Muscle of arm (tissue), 12 donors: ENCODE results near the gene TMEM47. TPM values are rescaled to one million over a fixed set of nuclear protein-coding genes. Genes with fewer than 3 reads are reported as not detected.

Experiments used
- DNase-seq: peaks from one replicate; pipeline ENCODE4 v3.0.0-alpha.2; 2013
- polyA plus RNA-seq, 12 donors: library from polyadenylated mRNA; unstranded; fragments of 120-200 nt; gene quantifications; one replicate each; pipeline ENCODE4 v1.2.1, GENCODE V29; 2013; ENCODE audit not compliant: insufficient read length in 12 of 12

Gene TMEM47
- polyA plus RNA-seq, 12 donors = 36.6 to 139 (median 104) TPM; not detected in 1

DNA sequence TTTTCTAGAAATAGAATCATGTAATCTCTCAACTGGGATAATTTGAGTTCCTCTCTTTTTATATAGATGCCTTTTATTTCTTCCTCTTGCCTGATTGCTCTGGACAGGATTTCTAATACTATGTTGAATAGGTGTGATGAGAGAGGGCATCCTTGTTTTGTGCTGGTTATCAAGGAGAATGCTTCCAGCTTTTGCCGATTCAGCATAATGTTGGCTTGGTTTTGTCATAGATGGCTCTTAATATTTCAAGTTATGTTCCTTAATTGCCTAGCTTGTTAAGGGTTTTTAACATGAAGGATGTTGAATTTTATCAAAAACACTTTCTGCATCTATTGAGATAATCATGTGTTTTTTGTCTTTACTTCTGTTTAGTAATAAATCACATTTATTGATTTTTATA is 58.7 kb downstream of the TMEM47 start:
- no peak for DNase-seq

DNA sequence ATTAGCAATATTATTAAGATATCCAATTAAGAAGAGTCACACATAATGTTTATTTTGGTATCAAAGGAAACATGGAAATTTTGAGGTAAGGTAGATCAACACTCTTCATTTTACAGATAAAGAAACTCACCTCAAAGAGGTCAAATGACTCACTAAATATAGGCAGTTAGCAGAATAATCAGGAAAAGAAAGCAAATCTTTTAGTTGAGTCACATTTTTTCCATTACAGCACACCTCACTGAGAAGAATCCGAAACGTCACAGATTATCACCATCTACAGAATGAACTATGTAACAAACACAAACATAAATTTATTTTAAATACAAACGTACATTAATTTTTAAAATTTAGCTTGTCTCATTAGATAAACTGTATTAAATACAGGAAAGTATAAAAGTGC is 70.1 kb downstream of the TMEM47 start:
- DNase-seq = no peak

DNA sequence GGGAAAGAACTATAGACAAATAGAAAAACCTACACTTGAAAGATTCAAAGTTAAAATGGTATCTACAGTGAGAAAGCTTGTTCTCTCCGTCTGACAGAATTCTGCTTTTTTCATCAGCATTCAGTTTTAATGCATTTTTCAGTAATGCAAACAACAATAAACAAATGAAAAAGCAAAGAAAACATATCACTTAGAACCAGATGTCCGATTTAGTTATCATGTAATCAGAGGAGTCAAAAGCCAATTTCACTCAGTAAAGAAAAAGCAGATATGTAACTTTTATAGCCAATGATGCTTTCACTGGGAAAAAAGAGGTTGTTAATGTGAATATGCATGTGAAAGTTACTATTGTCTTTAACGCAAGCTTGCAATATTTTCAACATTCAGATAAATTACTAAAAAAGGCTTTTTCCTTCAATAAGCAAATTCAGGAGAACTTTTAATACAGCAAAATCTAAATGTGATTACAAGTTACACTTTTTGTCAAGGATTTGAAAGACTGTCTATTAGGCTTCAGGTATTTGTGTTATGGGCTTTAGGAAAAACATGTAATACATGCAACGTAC is 70.7 kb downstream of the TMEM47 start:
- DNase-seq = no peak

DNA sequence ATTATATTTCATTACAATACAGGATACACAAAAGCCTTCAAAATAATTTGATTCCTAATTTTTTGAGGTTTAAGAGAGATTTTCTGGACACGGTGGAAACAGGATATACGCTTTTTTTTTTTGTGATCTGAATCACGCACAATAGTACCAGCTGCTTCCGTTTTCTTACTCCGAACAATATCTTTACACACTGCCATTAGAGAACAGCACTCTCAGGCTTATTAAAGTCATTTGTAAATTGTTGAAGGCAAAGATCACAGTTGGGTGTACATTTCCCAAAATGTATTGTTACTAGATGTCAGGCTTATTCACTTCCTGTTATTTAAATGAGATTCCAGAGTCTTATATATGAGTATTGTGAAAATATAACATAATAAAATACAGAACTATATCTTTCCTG is 71.5 kb downstream of the TMEM47 start:
- no peak for DNase-seq

DNA sequence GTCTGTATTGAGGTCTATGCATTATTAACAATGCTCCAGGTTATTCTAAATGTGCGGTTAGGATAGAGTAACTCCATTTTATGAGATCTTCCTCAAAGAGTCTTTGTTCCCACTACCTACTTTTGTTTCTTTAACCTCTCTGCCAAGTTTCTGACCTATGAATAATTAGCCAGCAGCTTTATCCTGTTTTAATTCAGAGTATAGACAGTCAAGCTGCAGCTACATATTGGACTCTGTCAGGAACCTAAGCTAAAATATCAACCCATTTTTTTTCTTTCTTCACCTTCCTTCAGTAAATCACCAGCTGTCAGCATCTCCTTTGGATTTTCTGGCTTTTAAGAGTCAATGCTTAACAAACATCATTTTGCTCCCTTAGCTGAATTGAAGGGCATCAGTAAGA is 72.3 kb downstream of the TMEM47 start:
- no peak for DNase-seq

DNA sequence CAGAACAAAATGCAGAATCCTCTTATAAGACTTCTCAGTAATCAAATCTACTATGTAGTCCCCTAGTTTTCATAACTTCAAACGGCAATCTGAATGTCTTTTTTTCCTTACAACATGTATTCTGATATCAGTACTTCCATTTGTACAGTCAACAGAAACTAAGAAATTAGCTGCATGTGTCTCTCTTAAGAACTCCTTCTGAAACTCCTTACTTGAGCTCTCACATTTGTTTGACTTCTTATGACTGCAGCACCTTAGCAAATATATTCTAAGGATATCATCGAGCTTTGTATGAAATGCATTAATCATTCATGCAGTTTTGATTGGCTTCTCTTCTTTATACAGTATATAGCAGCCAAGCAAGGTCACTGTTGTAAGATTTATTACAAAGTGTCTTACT is 77.0 kb downstream of the TMEM47 start:
- DNase-seq = no peak

DNA sequence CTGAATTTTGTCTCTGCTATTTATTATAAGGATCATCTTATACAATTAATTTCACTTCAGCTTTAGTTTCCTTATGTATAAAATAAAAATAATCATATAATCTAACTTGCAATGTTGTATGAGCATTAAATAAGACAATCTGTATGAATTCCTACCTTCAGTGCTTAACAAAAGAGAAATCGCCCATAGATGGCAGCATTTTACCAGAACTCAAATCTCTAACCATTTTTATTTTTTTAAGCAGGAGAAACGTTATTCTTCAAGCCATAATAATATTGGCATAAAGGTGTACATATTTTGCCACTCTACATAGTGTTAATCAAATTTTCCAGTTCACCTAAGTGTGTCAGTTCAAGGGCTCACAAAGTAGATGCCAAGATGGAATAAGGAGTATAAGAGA is 78.8 kb downstream of the TMEM47 start:
- peak; percentile 52 for DNase-seq
